ENCODE data around the gene ITM2A. TPM values are rescaled to one million over a fixed set of nuclear protein-coding genes. Genes with fewer than 3 reads are reported as not detected.

ITM2A gene
- total RNA-seq, 4 donors from 2014 or later: 23.4 to 45.1 (median 27.2) TPM

GRCh38 chrX:79369871-79370270 lies 2.7 kb upstream of the ITM2A start:
- 70% methylated on average over 1 of the region's 1 CpG for WGBS
- no peak overlapping the region for H3K27ac ChIP-seq
- no peaks in the 10 kb centered on the region for H3K9me3 ChIP-seq
- H3K4me1 ChIP-seq: no peaks in the 10 kb centered on the region
- no peak for DNase-seq (ENCODE audit: low spot score in 2 of 2)
- no peaks in the 10 kb centered on the region for H3K36me3 ChIP-seq
- no peak overlapping the region for H3K4me3 ChIP-seq
- H3K27me3 ChIP-seq: no peaks in the 10 kb centered on the region
- TF ChIP-seq POLR2AphosphoS5 (IDR thresholded peaks at IDR 0.05): no peak
- TF ChIP-seq, protein P1, sequence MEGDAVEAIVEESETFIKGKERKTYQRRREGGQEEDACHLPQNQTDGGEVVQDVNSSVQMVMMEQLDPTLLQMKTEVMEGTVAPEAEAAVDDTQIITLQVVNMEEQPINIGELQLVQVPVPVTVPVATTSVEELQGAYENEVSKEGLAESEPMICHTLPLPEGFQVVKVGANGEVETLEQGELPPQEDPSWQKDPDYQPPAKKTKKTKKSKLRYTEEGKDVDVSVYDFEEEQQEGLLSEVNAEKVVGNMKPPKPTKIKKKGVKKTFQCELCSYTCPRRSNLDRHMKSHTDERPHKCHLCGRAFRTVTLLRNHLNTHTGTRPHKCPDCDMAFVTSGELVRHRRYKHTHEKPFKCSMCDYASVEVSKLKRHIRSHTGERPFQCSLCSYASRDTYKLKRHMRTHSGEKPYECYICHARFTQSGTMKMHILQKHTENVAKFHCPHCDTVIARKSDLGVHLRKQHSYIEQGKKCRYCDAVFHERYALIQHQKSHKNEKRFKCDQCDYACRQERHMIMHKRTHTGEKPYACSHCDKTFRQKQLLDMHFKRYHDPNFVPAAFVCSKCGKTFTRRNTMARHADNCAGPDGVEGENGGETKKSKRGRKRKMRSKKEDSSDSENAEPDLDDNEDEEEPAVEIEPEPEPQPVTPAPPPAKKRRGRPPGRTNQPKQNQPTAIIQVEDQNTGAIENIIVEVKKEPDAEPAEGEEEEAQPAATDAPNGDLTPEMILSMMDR (IDR thresholded peaks at IDR 0.05): no peak
- TF ChIP-seq EP300 (IDR thresholded peaks at IDR 0.05): no peak
- no peak for TF ChIP-seq POLR2A (IDR thresholded peaks at IDR 0.05)

DNA sequence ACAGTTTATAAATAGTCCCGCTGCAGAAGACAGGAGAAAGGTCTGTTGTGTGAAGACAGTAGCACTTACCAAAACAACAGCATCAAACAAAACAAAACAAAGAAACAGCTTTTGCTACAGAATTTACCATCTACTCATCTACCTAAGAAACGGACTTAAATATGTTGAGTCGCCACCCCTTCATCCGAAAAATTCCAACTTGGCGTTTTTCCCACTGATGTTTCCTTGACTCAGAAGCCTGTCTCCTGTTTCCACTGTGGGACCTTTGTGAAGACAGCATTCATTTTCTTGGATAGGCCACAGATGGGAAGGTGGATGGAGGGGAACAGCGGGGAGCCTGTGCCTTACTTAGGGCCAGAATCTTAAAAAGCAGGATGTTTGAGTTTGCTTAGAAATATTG lies 1.3 kb upstream of the ITM2A start:
- H3K36me3 ChIP-seq: no peaks in the 10 kb centered on the region
- no peak overlapping the region for H3K4me3 ChIP-seq
- H3K9me3 ChIP-seq: no peaks in the 10 kb centered on the region
- 64% methylated on average over 6 of the region's 6 CpGs for WGBS
- no peaks in the 10 kb centered on the region for H3K27me3 ChIP-seq
- TF ChIP-seq, protein P1 (IDR thresholded peaks at IDR 0.05): no peak
- no peak for TF ChIP-seq POLR2AphosphoS5 (IDR thresholded peaks at IDR 0.05)
- no peak for TF ChIP-seq POLR2A (IDR thresholded peaks at IDR 0.05)
- TF ChIP-seq EP300 (IDR thresholded peaks at IDR 0.05): no peak
- no peak for DNase-seq (ENCODE audit: low spot score in 2 of 2)
- no peak overlapping the region for H3K27ac ChIP-seq
- H3K4me1 ChIP-seq: no peaks in the 10 kb centered on the region

DNA sequence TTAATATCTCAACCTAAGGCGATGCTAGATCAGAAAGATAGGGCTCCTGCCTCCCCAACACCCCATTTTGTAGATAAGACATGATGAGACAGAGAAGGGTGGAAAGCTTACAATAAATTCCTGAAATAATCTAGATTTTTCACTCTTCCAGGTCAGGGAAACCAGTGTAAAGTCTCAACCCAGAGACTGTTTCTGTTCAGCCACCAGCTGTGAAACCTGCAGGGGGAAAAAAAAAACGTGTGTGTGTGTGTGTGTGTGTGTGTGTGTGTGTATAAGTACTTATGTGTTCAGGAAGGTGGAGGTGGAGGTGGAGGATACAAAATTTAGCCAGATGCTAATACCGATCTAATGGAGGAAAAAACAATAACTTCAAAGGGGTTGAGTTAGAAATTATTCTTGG lies 773 bp upstream of the ITM2A start:
- Histone ChIP-seq H3K27ac (peak overlapping the region; percentile 65), H3K9me3 (no peaks in the 10 kb centered on the region), H3K27me3 (no peaks in the 10 kb centered on the region), H3K4me3 (peak overlapping the region; percentile 54), H3K36me3 (no peaks in the 10 kb centered on the region), H3K4me1 (no peaks in the 10 kb centered on the region)
- TF ChIP-seq POLR2A (IDR thresholded peaks at IDR 0.05) (no peak), EP300 (IDR thresholded peaks at IDR 0.05) (no peak), POLR2AphosphoS5 (IDR thresholded peaks at IDR 0.05) (no peak)
- TF ChIP-seq, protein P1 (IDR thresholded peaks at IDR 0.05): no peak
- DNase-seq (ENCODE audit: low spot score in 2 of 2): no peak
- WGBS: 26% methylated on average over 3 of the region's 3 CpGs

- H3K27ac ChIP-seq: peak overlapping the region; percentile 65
- WGBS: 25% methylated on average over 5 of the region's 6 CpGs
Observed at GRCh38 chrX:79366556-79366872, 620 bp downstream of the ITM2A start.

GRCh38 chrX:79365591-79365990 lies 1.5 kb downstream of the ITM2A start:
- no peak for DNase-seq (ENCODE audit: low spot score in 2 of 2)
- TF ChIP-seq, protein P1 (IDR thresholded peaks at IDR 0.05): no peak
- TF ChIP-seq POLR2AphosphoS5 (IDR thresholded peaks at IDR 0.05) (no peak), POLR2A (IDR thresholded peaks at IDR 0.05) (no peak), EP300 (IDR thresholded peaks at IDR 0.05) (no peak)
- WGBS: 35% methylated on average over 1 of the region's 1 CpG
- no peaks in the 10 kb centered on the region for H3K36me3 ChIP-seq
- no peaks in the 10 kb centered on the region for H3K9me3 ChIP-seq
- H3K4me3 ChIP-seq: peak overlapping the region; percentile 54
- no peaks in the 10 kb centered on the region for H3K27me3 ChIP-seq
- no peak overlapping the region for H3K27ac ChIP-seq
- H3K4me1 ChIP-seq: no peaks in the 10 kb centered on the region

More at GRCh38 chrX:79366556-79366872, 620 bp downstream of the ITM2A start:
- H3K4me1 ChIP-seq: no peaks in the 10 kb centered on the region
- no peaks in the 10 kb centered on the region for H3K9me3 ChIP-seq
- no peaks in the 10 kb centered on the region for H3K27me3 ChIP-seq
- TF ChIP-seq EP300 (IDR thresholded peaks at IDR 0.05): no peak
- no peak for TF ChIP-seq POLR2AphosphoS5 (IDR thresholded peaks at IDR 0.05)
- no peak for TF ChIP-seq POLR2A (IDR thresholded peaks at IDR 0.05)
- TF ChIP-seq, protein P1 (IDR thresholded peaks at IDR 0.05): no peak
- H3K4me3 ChIP-seq: peak overlapping the region; percentile 54
- H3K36me3 ChIP-seq: no peaks in the 10 kb centered on the region
- no peak for DNase-seq (ENCODE audit: low spot score in 2 of 2)

Data from suprapubic skin (tissue), 4 donors.